SIG-M5 (cell line): ENCODE results near the gene NSUN7.

Experiments
- DNase-seq: peaks from one replicate; lab custom pipeline; 2025; lab: John Stamatoyannopoulos, UW

NSUN7 gene

DNA sequence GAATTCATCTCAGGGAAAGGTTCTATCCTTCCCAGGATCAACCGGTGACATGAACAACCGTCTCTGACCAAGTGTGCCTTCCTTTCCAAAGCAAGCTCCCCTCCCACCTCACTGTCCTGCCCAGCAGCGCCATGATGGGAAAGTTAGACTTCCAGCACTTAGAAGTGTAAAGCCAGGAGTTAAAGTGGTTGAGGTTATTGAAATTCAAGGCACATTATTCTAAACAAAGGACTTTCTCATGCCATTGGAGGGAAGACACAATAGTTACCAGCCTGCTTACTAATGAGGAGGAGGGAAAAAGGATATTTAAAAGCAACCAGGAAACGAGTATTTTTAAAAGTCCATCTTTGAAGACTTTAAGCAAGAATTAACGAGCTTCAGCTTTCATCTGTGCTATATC is 96.8 kb downstream of the NSUN7 start:
- no peak for DNase-seq

DNA sequence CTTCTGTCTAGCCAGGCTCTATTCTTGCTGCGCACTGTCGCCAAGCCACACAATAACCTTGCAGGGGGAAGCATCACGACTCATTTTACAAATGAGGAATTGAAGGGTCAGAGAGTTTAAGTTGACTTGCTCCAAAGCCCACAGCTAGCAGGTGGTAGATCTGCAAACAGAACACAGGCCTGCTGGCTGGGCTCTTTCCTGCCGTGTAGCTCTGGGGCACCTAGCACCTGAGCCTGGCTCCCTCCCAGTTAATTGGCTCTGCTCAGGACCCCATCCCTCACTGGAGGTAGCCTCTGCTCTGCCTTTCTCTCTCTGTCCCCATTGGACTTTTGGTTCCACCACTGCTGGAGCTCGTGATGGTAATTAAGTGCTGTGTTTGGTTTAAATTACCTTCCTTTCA is 98.5 kb downstream of the NSUN7 start:
- no peak for DNase-seq

DNA sequence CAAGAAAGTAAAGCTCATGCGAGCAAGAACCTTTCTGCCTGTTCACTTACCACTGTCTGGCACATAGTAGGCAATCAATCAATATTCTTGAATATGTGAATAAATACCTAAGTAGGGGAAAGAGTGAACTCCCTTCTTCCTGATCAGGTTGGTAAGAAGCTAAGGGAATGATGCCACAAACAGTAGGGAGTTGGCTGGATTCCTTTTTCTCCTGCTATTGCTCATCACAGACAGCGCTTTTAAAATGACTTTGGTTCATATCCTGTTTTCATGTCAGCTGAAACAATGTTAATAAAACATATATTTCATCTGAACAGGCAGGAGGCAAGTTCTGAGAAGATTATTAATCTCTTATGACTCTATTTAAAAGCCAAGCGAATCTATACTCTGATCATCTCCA is 99.2 kb downstream of the NSUN7 start:
- no peak for DNase-seq

DNA sequence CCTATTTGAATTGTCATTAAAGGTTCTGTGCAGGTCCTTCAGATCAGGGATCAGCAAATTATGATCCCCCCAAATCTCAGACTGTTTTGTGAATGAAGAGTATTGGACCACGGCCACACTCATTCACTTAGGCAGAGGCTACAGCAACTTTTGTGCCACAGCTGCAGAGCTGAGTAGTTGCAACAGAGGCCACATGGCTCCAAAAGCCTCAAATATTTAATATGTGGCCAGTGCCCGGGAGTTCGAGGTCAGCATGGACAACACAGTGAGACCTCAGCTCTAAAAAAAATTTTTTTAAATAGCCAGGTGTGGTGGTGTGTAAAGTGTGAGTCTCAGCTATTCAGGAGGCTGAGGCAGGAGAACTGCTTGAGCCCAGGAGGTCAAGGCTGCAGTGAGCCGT is 100.7 kb downstream of the NSUN7 start:
- no peak for DNase-seq

DNA sequence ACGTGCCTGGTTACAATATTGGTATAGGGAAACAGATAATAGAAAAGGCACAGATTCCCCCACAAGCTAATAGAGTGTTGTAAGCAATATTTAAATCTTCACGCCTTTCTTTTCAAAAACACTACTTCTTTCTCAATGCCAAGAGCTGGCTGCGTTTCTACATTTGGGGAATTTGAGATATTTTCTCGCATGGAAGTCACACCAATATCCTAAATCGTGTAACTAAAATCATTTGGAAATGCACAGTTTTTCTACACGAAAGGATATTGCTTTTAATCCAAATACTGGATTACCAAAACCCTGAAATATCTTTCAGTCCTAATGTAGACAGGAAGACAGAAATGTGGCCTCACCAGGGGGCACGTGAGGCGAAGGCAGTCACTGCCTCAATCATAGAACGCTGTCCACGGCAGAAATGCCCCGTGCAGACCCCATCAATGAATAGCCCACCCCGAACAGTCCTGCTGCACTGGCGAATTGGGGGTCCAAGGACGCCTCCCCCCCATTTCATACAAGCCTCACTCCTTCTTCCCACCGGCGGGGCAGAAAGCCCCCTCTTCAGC is 106.6 kb downstream of the NSUN7 start:
- no peak for DNase-seq

DNA sequence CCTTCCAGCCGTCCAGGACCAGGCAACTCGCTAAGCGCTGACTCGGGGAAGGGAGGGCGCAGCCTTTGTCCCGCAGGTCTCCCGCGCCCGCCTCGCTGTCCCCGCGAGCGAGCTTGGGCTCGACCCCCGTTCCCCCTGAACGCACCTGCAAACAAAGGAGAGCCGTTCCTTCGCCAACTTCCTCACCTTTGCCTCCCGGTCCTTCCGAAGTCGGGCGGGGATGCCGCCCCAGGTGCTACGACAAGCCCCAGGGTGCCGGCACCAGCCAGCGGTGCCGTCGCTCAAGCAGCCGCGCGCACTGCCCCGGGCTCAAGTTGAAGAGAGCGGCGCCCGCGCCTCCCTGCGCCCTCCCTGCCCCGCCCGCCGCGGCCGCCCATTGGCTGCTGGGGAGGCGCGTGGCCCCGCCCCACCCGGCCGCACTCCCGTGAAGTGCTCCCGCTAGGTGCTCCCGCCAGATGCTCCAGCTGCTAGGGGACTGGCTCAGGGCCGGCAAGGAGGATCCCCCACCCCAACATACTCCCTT is 107.1 kb downstream of the NSUN7 start:
- DNase-seq, result peak; percentile 1

DNA sequence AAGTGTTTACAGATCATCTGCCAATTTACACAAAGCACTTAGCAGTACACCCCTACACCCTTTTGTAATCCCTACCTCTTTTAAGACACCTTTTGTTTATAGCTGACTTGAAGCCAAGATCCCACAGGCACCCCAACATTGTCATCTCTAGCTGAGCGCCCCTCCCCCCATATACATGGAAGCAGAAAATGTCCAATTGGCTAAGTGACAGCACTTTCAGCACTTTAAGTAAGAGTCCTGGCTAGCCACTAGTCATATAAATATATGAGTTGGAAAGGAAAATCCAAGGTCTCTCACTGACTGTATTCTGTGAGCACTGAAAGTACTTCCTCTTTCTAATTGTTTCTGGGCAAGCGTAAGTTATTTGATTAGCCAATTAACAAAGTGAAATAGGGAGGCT is 108.2 kb downstream of the NSUN7 start:
- peak; percentile 37 for DNase-seq

DNA sequence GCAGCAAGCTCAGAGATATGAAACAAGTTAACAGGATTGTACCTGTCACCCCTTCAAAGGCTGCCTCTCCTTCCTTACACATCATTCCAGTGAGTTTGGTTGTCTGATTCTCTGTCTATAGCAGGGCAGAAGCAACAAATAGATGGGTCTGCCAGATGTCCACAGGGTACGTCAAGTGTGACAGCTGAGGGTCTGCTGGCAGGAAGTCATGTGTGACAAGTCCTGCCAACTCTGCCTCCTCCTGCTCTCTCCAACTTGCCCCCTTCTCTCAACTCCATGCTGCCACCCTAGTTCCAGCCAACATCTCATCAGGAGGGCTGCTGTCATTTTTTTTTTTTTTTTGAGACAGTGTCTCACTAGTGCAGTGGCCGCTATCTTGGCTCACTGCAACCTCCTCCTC is 109.2 kb downstream of the NSUN7 start:
- DNase-seq, result no peak
